CD4-positive, alpha-beta T cell (primary cell): ENCODE results near the gene GDNF. TPM values are rescaled to one million over a fixed set of nuclear protein-coding genes. Genes with fewer than 3 reads are reported as not detected.

Source experiments
- ATAC-seq: fragments of 200-7000 bp; cut with Tn5 transposase; one replicate; pipeline ENCODE4 v1.10.0; 2022; ENCODE audit warnings: mild to moderate bottlenecking; ENCODE audit not compliant: poor library complexity
- CTCF ChIA-PET: fragments of 350-600 bp; sonication (Branson Sonifier 250); formaldehyde crosslinking; loops from one replicate; lab custom pipeline; 2021; ENCODE audit warnings: antibody characterized with exemption, inconsistent platforms; lab: Charles Lee
- POLR2A ChIA-PET: fragments of 350-600 bp; sonication (Branson Sonifier 250); formaldehyde crosslinking; loops from one replicate; lab custom pipeline; 2021; ENCODE audit warnings: antibody characterized with exemption, inconsistent platforms; lab: Charles Lee
- DNase-seq, 14 experiments: peaks; one replicate each; pipeline ENCODE4 v3.0.0-alpha.2; 2013 to 2020; ENCODE audit warnings: mixed read lengths in 2 of 14
- H3K27ac ChIP-seq, 2 donors: one replicate each; pipeline versions ENCODE4 v1.5.1 to v1.7.0; 2013; ENCODE audit warnings: low read length in 2 of 2, low read depth in 1 of 2, mild to moderate bottlenecking in 1 of 2
- H3K27me3 ChIP-seq, 2 experiments: 1 replicate in 1 of 2; 2 replicates in 1 of 2; pipeline versions ENCODE4 v1.6.1 to v1.7.0; 2013; ENCODE audit warnings: low read length in 2 of 2, control low read depth in 1 of 2, mild to moderate bottlenecking in 1 of 2, moderate library complexity in 1 of 2; ENCODE audit not compliant: insufficient read depth in 2 of 2, control insufficient read depth in 1 of 2
- H3K36me3 ChIP-seq: one replicate; pipeline ENCODE4 v1.6.1; 2013; ENCODE audit warnings: low read length, control low read depth; ENCODE audit not compliant: insufficient read depth
- H3K4me1 ChIP-seq: one replicate; pipeline ENCODE4 v1.6.1; 2013; ENCODE audit warnings: low read length, control low read depth; ENCODE audit not compliant: insufficient read depth
- H3K4me3 ChIP-seq: one replicate; pipeline ENCODE4 v1.5.1; 2013; ENCODE audit warnings: mild to moderate bottlenecking, low read length, moderate library complexity
- H3K9me3 ChIP-seq, 2 experiments: 1 replicate in 1 of 2; 2 replicates in 1 of 2; pipeline versions ENCODE4 v1.6.1 to v1.7.0; 2013; ENCODE audit warnings: low read length in 2 of 2, mild to moderate bottlenecking in 2 of 2, control low read depth in 1 of 2, moderate library complexity in 1 of 2; ENCODE audit not compliant: control insufficient read depth in 1 of 2, insufficient read depth in 1 of 2
- H3K27ac Mint-ChIP-seq: one replicate; pipeline ENCODE4 v1.8.0; 2020; ENCODE audit warnings: mixed read lengths
- H3K27me3 Mint-ChIP-seq: one replicate; pipeline ENCODE4 v1.8.0; 2021; ENCODE audit warnings: mixed read lengths
- H3K36me3 Mint-ChIP-seq: one replicate; pipeline ENCODE4 v1.8.0; 2021; ENCODE audit warnings: low read depth, mixed read lengths
- H3K4me1 Mint-ChIP-seq: one replicate; pipeline ENCODE4 v1.8.0; 2021; ENCODE audit warnings: low read depth, mixed read lengths
- H3K4me3 Mint-ChIP-seq: one replicate; pipeline ENCODE4 v1.8.0; 2020; ENCODE audit warnings: mild to moderate bottlenecking, mixed read lengths
- H3K9me3 Mint-ChIP-seq: one replicate; pipeline ENCODE4 v1.8.0; 2020; ENCODE audit warnings: mixed read lengths
- intact Hi-C, 2 experiments: fragments of 100-400 bp; cut with DNase I in 1 of 2; cut with micrococcal nuclease in 1 of 2; formaldehyde crosslinking; loops; one replicate each; pipeline versions ENCODE4 v1.15.1 to v1.9.0; 2023 to 2025; cut with DNase I, micrococcal nuclease
- total RNA-seq, 174 experiments: library from RNA in 2 of 174; stranded (reverse) in 2 of 174; gene quantifications; one replicate each; pipeline ENCODE4 v1.2.3 and lab custom pipeline; 2021 to 2026
- TF ChIP-seq, protein P1 (sequence below): fragments of 200-600 bp; IDR thresholded peaks from one replicate; pipeline ENCODE4 v1.8.0; 2022; ENCODE audit warnings: antibody characterized with exemption, mild to moderate bottlenecking

The GDNF gene
- total RNA-seq, 2 experiments from 2014 or later: not detected

DNA sequence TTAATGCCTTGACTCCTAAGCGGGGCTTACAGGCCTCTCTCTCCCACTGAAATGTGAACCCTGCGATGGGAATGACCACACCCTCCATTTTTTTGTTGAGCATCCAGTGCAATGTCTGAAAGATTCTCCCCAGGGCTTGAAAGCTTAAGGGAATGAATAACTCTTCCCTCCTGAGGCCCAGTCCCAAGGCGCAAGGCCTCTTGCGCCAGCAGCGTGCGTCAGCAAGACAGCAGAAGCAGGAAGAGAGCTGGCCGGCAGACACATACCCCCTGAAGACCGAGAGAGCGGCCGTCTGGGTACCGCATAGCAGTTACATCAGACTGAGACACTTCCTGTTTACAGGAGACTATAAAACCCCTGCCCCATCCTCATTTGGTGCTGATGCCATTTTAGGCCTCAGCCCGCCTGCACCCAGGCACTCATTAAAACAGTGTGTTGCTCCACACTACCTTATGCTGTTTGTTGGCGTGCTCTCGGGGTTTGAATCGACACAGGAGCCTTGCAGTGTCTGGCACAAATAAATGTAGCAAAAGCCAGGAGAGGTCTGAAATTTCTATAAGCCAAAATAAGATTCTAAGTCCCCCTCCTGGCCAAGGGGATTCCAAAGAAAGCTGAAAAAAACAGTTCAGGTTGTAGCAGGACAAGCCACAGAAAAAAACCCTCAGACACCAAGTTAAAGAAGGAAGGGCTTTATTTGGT, 62.3 kb downstream of the GDNF start:
- H3K36me3 ChIP-seq: no peaks in the 10 kb centered on the region
- ChIA-PET POLR2A (no interaction called here), CTCF (no interaction called here)
- Mint-ChIP-seq H3K27me3 (no peaks in the 10 kb centered on the region), H3K4me1 (no peaks in the 10 kb centered on the region), H3K9me3 (peaks cover 9% of the 10 kb centered on the region), H3K4me3 (no peak overlapping the region), H3K36me3 (no peaks in the 10 kb centered on the region), H3K27ac (no peak overlapping the region)
- ATAC-seq (no peak), DNase-seq (no peak)
- H3K27me3 ChIP-seq: no peaks in the 10 kb centered on the region
- no peaks in the 10 kb centered on the region for H3K4me1 ChIP-seq
- TF ChIP-seq, protein P1, sequence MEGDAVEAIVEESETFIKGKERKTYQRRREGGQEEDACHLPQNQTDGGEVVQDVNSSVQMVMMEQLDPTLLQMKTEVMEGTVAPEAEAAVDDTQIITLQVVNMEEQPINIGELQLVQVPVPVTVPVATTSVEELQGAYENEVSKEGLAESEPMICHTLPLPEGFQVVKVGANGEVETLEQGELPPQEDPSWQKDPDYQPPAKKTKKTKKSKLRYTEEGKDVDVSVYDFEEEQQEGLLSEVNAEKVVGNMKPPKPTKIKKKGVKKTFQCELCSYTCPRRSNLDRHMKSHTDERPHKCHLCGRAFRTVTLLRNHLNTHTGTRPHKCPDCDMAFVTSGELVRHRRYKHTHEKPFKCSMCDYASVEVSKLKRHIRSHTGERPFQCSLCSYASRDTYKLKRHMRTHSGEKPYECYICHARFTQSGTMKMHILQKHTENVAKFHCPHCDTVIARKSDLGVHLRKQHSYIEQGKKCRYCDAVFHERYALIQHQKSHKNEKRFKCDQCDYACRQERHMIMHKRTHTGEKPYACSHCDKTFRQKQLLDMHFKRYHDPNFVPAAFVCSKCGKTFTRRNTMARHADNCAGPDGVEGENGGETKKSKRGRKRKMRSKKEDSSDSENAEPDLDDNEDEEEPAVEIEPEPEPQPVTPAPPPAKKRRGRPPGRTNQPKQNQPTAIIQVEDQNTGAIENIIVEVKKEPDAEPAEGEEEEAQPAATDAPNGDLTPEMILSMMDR: no peak
- no peak overlapping the region for H3K27ac ChIP-seq
- H3K4me3 ChIP-seq: no peak overlapping the region
- H3K9me3 ChIP-seq: peaks cover 9 to 19% of the 10 kb centered on the region in 2 experiments
- intact Hi-C loops: no loop called here

GRCh38 chr5:37776826-37777225, 63.0 kb downstream of the GDNF start:
- no peak for ATAC-seq
- Histone ChIP-seq H3K27ac (no peak overlapping the region), H3K27me3 (no peaks in the 10 kb centered on the region), H3K9me3 (peaks cover 9 to 19% of the 10 kb centered on the region in 2 experiments), H3K4me3 (no peak overlapping the region), H3K36me3 (no peaks in the 10 kb centered on the region), H3K4me1 (no peaks in the 10 kb centered on the region)
- Mint-ChIP-seq H3K4me3 (no peak overlapping the region), H3K4me1 (no peaks in the 10 kb centered on the region), H3K27ac (no peak overlapping the region), H3K9me3 (peaks cover 9% of the 10 kb centered on the region), H3K36me3 (no peaks in the 10 kb centered on the region), H3K27me3 (no peaks in the 10 kb centered on the region)
- POLR2A ChIA-PET: no interaction called here
- no peak for DNase-seq
- intact Hi-C loops: no loop called here
- CTCF ChIA-PET: interaction anchor here (1.2 kb wide), 1 partner anchor 10 kb away, joined by 4 read pairs; no protein-coding TSS in a partner anchor
- TF ChIP-seq, protein P1: no peak

- TF ChIP-seq, protein P1: peak; percentile 47
- Mint-ChIP-seq H3K27ac (no peak overlapping the region), H3K9me3 (peaks cover 11% of the 10 kb centered on the region), H3K27me3 (peaks cover 3% of the 10 kb centered on the region), H3K36me3 (no peaks in the 10 kb centered on the region), H3K4me1 (no peaks in the 10 kb centered on the region), H3K4me3 (no peak overlapping the region)
- intact Hi-C loops: no loop called here
- Histone ChIP-seq H3K4me1 (no peaks in the 10 kb centered on the region), H3K27me3 (no peaks in the 10 kb centered on the region), H3K4me3 (no peak overlapping the region), H3K9me3 (peaks cover 9 to 19% of the 10 kb centered on the region in 2 experiments), H3K27ac (no peak overlapping the region), H3K36me3 (no peaks in the 10 kb centered on the region)
- ChIA-PET CTCF (no interaction called here), POLR2A (no interaction called here)
- no peak for ATAC-seq
- no peak for DNase-seq
Measured at GRCh38 chr5:37774912-37775483, 64.8 kb downstream of the GDNF start.
